GM12875 (cell line): ENCODE data around the gene FSTL1.

Source experiments
- H3K4me3 ChIP-seq: one replicate; pipeline ENCODE4 v1.5.1; 2011; ENCODE audit warnings: low read depth, low read length, control low read depth
- CTCF ChIP-seq: IDR thresholded peaks from 2 replicates; pipeline ENCODE4 v1.5.1; 2011; ENCODE audit warnings: low read depth, mild to moderate bottlenecking, control low read depth, inconsistent platforms, low read length, moderate library complexity, borderline replicate concordance; ENCODE audit not compliant: insufficient read depth

Gene FSTL1

DNA sequence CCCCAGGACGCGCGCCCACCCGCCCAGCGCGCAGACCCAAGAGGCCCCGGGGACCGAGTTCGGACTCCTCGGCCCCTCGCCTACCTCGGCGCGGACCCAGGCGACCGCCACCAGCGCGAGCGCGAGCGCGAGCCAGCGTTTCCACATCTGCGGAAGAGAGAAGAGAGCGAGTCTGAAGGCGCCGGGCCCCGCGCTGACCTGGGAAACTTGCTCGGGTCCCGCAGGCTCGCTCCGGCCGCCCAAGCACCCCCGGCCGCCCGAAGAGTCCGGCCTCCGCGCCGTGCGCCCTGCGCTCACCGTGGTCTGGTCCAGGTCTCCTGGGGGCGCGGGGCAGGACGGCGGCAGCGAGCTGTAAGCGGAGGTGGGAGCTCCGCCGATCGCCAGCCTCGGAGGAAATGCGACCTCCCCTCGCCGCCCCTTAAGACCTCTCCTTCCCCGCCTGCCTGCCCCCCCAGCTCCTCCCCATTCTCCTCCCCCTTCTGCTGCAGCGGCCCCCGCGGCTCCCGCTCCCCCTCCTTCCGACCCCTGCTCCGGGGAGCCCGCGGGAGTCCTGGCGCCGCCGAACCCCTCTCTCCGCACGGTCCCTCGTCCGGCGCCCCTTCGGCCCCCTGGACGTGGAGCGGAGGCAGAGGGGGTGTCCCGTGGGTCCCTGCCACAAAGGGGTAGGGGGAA, at the start of gene FSTL1:
TSS of gene FSTL1 (minus strand) at position 393 of the 672 bp plus-strand sequence. CDS start at position 147, 246 bp downstream.
- H3K4me3 ChIP-seq = peak within 1 kb of the TSS; percentile 5
- no peak for TF ChIP-seq CTCF

GRCh38 chr3:120498556-120499346, 48.0 kb upstream of the FSTL1 start:
- H3K4me3 ChIP-seq = no peak overlapping the region
- TF ChIP-seq CTCF = no peak

- no peak for TF ChIP-seq CTCF
- no peak overlapping the region for H3K4me3 ChIP-seq
These were observed 47.0 kb upstream of the FSTL1 start for GRCh38 chr3:120497818-120498217.

GRCh38 chr3:120497336-120497735, 46.5 kb upstream of the FSTL1 start:
- H3K4me3 ChIP-seq = no peak overlapping the region
- TF ChIP-seq CTCF = no peak

DNA sequence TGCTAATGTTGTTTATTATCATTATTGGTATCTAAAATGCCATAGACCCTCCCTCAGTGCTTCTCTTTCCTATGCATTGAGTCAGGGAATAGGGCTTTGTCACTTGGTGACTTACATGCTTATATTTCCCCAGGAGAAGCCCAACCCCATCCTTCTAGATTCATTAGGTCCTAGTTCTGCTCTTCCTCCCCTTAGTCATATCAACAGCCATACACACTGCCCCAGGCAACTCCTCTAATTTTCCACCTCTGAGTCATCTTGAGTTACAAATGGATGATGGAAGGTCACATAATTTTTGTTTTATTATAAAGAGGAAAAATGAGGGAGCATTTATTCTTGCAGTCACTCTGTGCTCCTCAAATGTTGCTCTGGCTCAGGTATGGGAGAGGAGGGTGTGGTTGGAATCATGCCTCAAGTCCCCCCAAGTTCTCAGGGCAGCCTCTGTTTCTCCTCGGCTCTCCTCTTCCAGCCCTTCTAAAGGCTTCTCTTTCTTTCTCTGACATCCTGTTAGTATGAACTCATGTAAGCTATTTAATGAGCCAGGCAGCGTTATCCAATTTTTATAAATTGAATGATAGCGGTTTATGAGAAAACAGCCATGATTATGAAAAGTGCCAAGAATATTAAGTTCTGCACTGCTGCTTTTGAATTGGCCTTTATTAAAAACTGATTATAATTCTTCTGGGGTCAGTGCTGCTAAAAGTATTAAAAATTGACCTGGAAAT, 45.6 kb upstream of the FSTL1 start:
- TF ChIP-seq CTCF = no peak
- H3K4me3 ChIP-seq = no peak overlapping the region

GRCh38 chr3:120495809-120496208, 45.0 kb upstream of the FSTL1 start:
- H3K4me3 ChIP-seq = no peak overlapping the region
- TF ChIP-seq CTCF = no peak
